HepG2 (cell line): Measurements from ENCODE around the gene ZNF624. TPM values are rescaled to one million over a fixed set of nuclear protein-coding genes. Genes with fewer than 3 reads are reported as not detected.
A peak's percentile ranks its signal among the peaks of the same experiment; 100 is the strongest.

Source experiments
- ATAC-seq: fragments of 200-7000 bp; cut with Tn5 transposase; 3 replicates; pipeline ENCODE4 v1.9.1; 2020; ENCODE audit warnings: mild to moderate bottlenecking, moderate library complexity
- Bru-seq: library from RNA; stranded (reverse); fragments of 400-500 nt; gene quantifications from one replicate; lab custom pipeline; 2021; lab: Mats Ljungman, UMichigan
- BruChase-seq, 2 experiments: library from RNA; stranded (reverse); fragments of 400-500 nt; gene quantifications; one replicate each; lab custom pipeline; 2021; lab: Mats Ljungman, UMichigan
- BruUV-seq: library from RNA; stranded (reverse); fragments of 400-500 nt; replicated peaks from 2 replicates; lab custom pipeline; 2021; lab: Mats Ljungman, UMichigan
- CTCF ChIA-PET: fragments of 300-600 bp; formaldehyde crosslinking; extraction: SDS; loops from one replicate; lab custom pipeline; 2021; ENCODE audit warnings: low total read pairs, inconsistent platforms, low intra/inter-chr PET ratio; lab: Yijun Ruan, JAX
- POLR2A ChIA-PET: fragments of 350-600 bp; sonication (Branson Sonifier 250); formaldehyde crosslinking; loops from one replicate; lab custom pipeline; 2020; ENCODE audit warnings: antibody characterized with exemption, inconsistent platforms; lab: Yijun Ruan, JAX
- DNase-seq: peaks from one replicate; pipeline ENCODE4 v3.0.0-alpha.2; 2015; ENCODE audit warnings: low spot score
- FAIRE-seq: peaks from 3 replicates; lab custom pipeline; 2011; peaks lifted over from hg19 to GRCh38; lab: Jason Lieb, UNC
- H2AFZ ChIP-seq: one replicate; pipeline ENCODE4 v1.6.1; 2011; ENCODE audit warnings: low read length, inconsistent platforms
- H3K27ac ChIP-seq: fragments of 300-600 bp; 3 replicates; pipeline ENCODE4 v1.8.0; 2011; ENCODE audit warnings: mixed run types, mild to moderate bottlenecking, mixed read lengths, low read length, inconsistent platforms; ENCODE audit not compliant: insufficient read depth; ENCODE audit errors: extremely low read length
- H3K27me3 ChIP-seq, 2 experiments: fragments of 200-600 bp in 1 of 2; 2 replicates in 1 of 2; 3 replicates in 1 of 2; pipeline versions ENCODE4 v1.6.0 to v1.8.0; 2011; ENCODE audit warnings: low read length in 2 of 2, mild to moderate bottlenecking in 2 of 2, moderate library complexity in 2 of 2, inconsistent platforms in 1 of 2; ENCODE audit not compliant: insufficient read depth in 2 of 2, control insufficient read depth in 1 of 2
- H3K36me3 ChIP-seq, 2 experiments: fragments of 200-600 bp in 1 of 2; replicated peaks in 1 of 2; 2 replicates in 1 of 2; 3 replicates in 1 of 2; pipeline versions ENCODE4 v1.5.1 to v1.8.0; 2011; ENCODE audit warnings: low read length in 2 of 2, inconsistent platforms in 1 of 2; ENCODE audit not compliant: insufficient read depth in 2 of 2, control insufficient read depth in 1 of 2
- H3K4me1 ChIP-seq: 2 replicates; pipeline ENCODE4 v1.5.1; 2012; ENCODE audit warnings: low read length, inconsistent platforms; ENCODE audit not compliant: insufficient read depth
- H3K4me2 ChIP-seq: 2 replicates; pipeline ENCODE4 v1.6.0; 2011; ENCODE audit warnings: low read depth, low read length, inconsistent platforms
- H3K4me3 ChIP-seq, 3 experiments: fragments of 200-600 bp in 1 of 3; sonication (generic), shearing (Covaris generic) in 1 of 3; replicated peaks in 1 of 3; 2 replicates each; pipeline ENCODE4 v1.5.1; 2011 to 2016; ENCODE audit warnings: low read length in 3 of 3, inconsistent platforms in 2 of 3, low read depth in 2 of 3, mild to moderate bottlenecking in 2 of 3, control low read depth in 1 of 3, mixed read lengths in 1 of 3; ENCODE audit not compliant: insufficient read depth in 1 of 3
- H3K79me2 ChIP-seq: one replicate; pipeline ENCODE4 v1.6.1; 2011; ENCODE audit warnings: low read length, inconsistent platforms; ENCODE audit not compliant: insufficient read depth
- H3K9ac ChIP-seq: 2 replicates; pipeline ENCODE4 v1.6.0; 2011; ENCODE audit warnings: mild to moderate bottlenecking, low read depth, low read length, inconsistent platforms; ENCODE audit not compliant: insufficient read depth
- H3K9me3 ChIP-seq: 2 replicates; pipeline ENCODE4 v1.5.1; 2012; ENCODE audit warnings: mild to moderate bottlenecking, low read length
- H4K20me1 ChIP-seq: 2 replicates; pipeline ENCODE4 v1.6.0; 2011; ENCODE audit warnings: inconsistent platforms, mild to moderate bottlenecking, low read length, moderate library complexity; ENCODE audit not compliant: insufficient read depth
- CHD2 ChIP-seq: IDR thresholded peaks from 2 replicates; pipeline ENCODE4 v1.6.1; 2011; ENCODE audit warnings: low read depth, low read length, improper control_type of control experiment
- ELF1 ChIP-seq: sonication (generic); formaldehyde crosslinking; IDR thresholded peaks from 2 replicates; pipeline ENCODE4 v1.4.0; 2020; ENCODE audit warnings: missing genetic modification reagents
- FOXA3 ChIP-seq: IDR thresholded peaks from 2 replicates; pipeline ENCODE4 v1.6.1; 2016; ENCODE audit warnings: missing genetic modification reagents, missing compliant biosample characterization
- HOXD1 ChIP-seq: sonication (generic); formaldehyde crosslinking; IDR thresholded peaks from 2 replicates; pipeline ENCODE4 v1.5.0; 2020; ENCODE audit warnings: missing genetic modification reagents
- MED13 ChIP-seq: sonication (generic); formaldehyde crosslinking; IDR thresholded peaks from 2 replicates; pipeline ENCODE4 v1.5.0; 2020; ENCODE audit warnings: missing genetic modification reagents
- MTA1 ChIP-seq: sonication (generic); formaldehyde crosslinking; IDR thresholded peaks from 2 replicates; pipeline ENCODE4 v1.4.0; 2020; ENCODE audit warnings: missing genetic modification reagents, mild to moderate bottlenecking, borderline replicate concordance
- RAD21 ChIP-seq: fragments of 450-650 bp; formaldehyde crosslinking; IDR thresholded peaks from 2 replicates; pipeline ENCODE4 v1.5.0; 2020; ENCODE audit warnings: mild to moderate bottlenecking
- RCOR2 ChIP-seq: IDR thresholded peaks from 2 replicates; pipeline ENCODE4 v1.6.1; 2016; ENCODE audit warnings: missing biosample characterization, missing genetic modification reagents
- TMF1 ChIP-seq: sonication (generic); formaldehyde crosslinking; IDR thresholded peaks from 2 replicates; pipeline ENCODE4 v1.8.1; 2022; ENCODE audit warnings: low read depth, missing genetic modification reagents
- ZFY ChIP-seq: sonication (generic); formaldehyde crosslinking; IDR thresholded peaks from 2 replicates; pipeline ENCODE4 v1.4.0; 2020; ENCODE audit warnings: missing genetic modification reagents
- ZNF431 ChIP-seq: sonication (generic); formaldehyde crosslinking; IDR thresholded peaks from 2 replicates; pipeline ENCODE4 v1.9.0; 2022; ENCODE audit warnings: missing genetic modification reagents, low read depth, mild to moderate bottlenecking, borderline replicate concordance
- ZNF501 ChIP-seq: sonication (generic); formaldehyde crosslinking; IDR thresholded peaks from 2 replicates; pipeline ENCODE4 v1.5.1; 2020; ENCODE audit warnings: mild to moderate bottlenecking, moderate library complexity, missing genetic modification reagents
- ZNF547 ChIP-seq: sonication (generic); formaldehyde crosslinking; IDR thresholded peaks from 2 replicates; pipeline ENCODE4 v1.5.1; 2020; ENCODE audit warnings: mild to moderate bottlenecking, missing genetic modification reagents
- ZNF607 ChIP-seq: sonication (generic); formaldehyde crosslinking; IDR thresholded peaks from 2 replicates; pipeline ENCODE4 v1.5.1; 2020; ENCODE audit warnings: missing genetic modification reagents, mild to moderate bottlenecking, borderline replicate concordance
- ZNF780A ChIP-seq: sonication (generic); formaldehyde crosslinking; IDR thresholded peaks from 2 replicates; pipeline ENCODE4 v1.8.0; 2022; ENCODE audit warnings: mild to moderate bottlenecking, missing genetic modification reagents, moderate library complexity
- WGBS: methylation state at CpG from one replicate; pipeline ENCODE4 v1.1.6; 2017; ENCODE audit warnings: low lambda C conversion rate; 5-methylcytosine and 5-hydroxymethylcytosine counted together
- in situ Hi-C: cut with HindIII; loops from 2 replicates; pipeline ENCODE4 v1.10.0; 2017; ENCODE audit warnings: low pct_unique_long_range_greater_than_20kb; ENCODE audit not compliant: extremely low pct_ligation_motif_present
- intact Hi-C: fragments of 100-400 bp; cut with micrococcal nuclease; formaldehyde crosslinking; loops from one replicate; pipeline ENCODE4 v1.10.0; 2022; ENCODE audit not compliant: unreplicated experiment
- long read RNA-seq, 2 experiments: library from RNA in 1 of 2; library from polyadenylated mRNA in 1 of 2; stranded (forward) in 1 of 2; unstranded in 1 of 2; transcript quantifications; one replicate each; pipeline ENCODE4 v2.0.0, GENCODE V29; 2019 to 2022
- polyA minus RNA-seq, 3 experiments: library from RNA; depleted of rRNA, polyadenylated mRNA; stranded (reverse); fragments of >200 nt; gene quantifications; 2 replicates each; pipeline ENCODE4 v1.2.3, GENCODE V29; 2011; ENCODE audit warnings: low replicate concordance in 1 of 3
- polyA plus RNA-seq, 8 experiments: library from polyadenylated mRNA; depleted of rRNA in 3 of 8; stranded (reverse) in 7 of 8; unstranded in 1 of 8; fragments of >200 nt; fragmentation: Illumina TruSeq in 4 of 8; extraction: Trizol in 4 of 8; gene quantifications; 2 replicates each; pipeline versions ENCODE4 v1.2.1 to v1.2.3, GENCODE V29; 2011 to 2016; ENCODE audit warnings: low read depth in 4 of 8, missing spikeins in 1 of 8, mixed read lengths in 1 of 8; ENCODE audit not compliant: insufficient read depth in 1 of 8
- total RNA-seq, 5 experiments: library from RNA; depleted of rRNA; stranded (reverse); fragments of >200 nt; fragmentation: Illumina TruSeq; extraction: Trizol; gene quantifications; 2 replicates each; pipeline ENCODE4 v1.2.3, GENCODE V29; 2016; ENCODE audit warnings: low read depth in 1 of 5
- TF ChIP-seq, protein P1 (sequence below): sonication (generic); formaldehyde crosslinking; IDR thresholded peaks from 2 replicates; pipeline ENCODE4 v1.4.0; 2020; ENCODE audit warnings: mild to moderate bottlenecking, missing genetic modification reagents
- TF ChIP-seq, protein P2 (sequence below): sonication (generic); formaldehyde crosslinking; IDR thresholded peaks from 2 replicates; pipeline ENCODE4 v1.8.1; 2022; ENCODE audit warnings: mild to moderate bottlenecking, missing genetic modification reagents

Gene ZNF624
- 3.5 and 4.3 TPM in 2 replicates for total RNA-seq (2016; rRNA removed; fragmentation: Illumina TruSeq; extraction: Trizol)
- 0.44 and 0.61 TPM in 2 replicates for total RNA-seq (2016; cell fraction: cytosol; rRNA removed; fragmentation: Illumina TruSeq; extraction: Trizol; ENCODE audit: low read depth)
- 3.4 and 4.0 TPM in 2 replicates for total RNA-seq (2016; cell fraction: insoluble cytoplasmic fraction; rRNA removed; fragmentation: Illumina TruSeq; extraction: Trizol)
- 0.90 and 1.1 TPM in 2 replicates for total RNA-seq (2016; cell fraction: membrane; rRNA removed; fragmentation: Illumina TruSeq; extraction: Trizol)
- total RNA-seq (2016; cell fraction: nucleus; rRNA removed; fragmentation: Illumina TruSeq; extraction: Trizol), result 4.5 and 4.6 TPM in 2 replicates
- polyA plus RNA-seq (2011; rRNA removed), result 0.67 and 0.75 TPM in 2 replicates
- polyA plus RNA-seq (2011; cell fraction: cytosol; rRNA removed), result 0.19 and 0.35 TPM in 2 replicates
- polyA plus RNA-seq (2011; cell fraction: nucleus; rRNA removed), result 0.93 and 1.0 TPM in 2 replicates
- polyA plus RNA-seq (2012), result 1.2 and 1.4 TPM in 2 replicates
- 0.16 TPM in 1 of 2 replicates, not detected in the other for polyA plus RNA-seq (2016; cell fraction: cytosol; fragmentation: Illumina TruSeq; extraction: Trizol; ENCODE audit: low read depth)
- 1.9 and 2.4 TPM in 2 replicates for polyA plus RNA-seq (2016; cell fraction: insoluble cytoplasmic fraction; fragmentation: Illumina TruSeq; extraction: Trizol; ENCODE audit: low read depth)
- polyA plus RNA-seq (2016; cell fraction: membrane; fragmentation: Illumina TruSeq; extraction: Trizol; ENCODE audit: low read depth), result 0.13 and 0.15 TPM in 2 replicates
- polyA plus RNA-seq (2016; cell fraction: nucleus; fragmentation: Illumina TruSeq; extraction: Trizol; ENCODE audit: insufficient read depth, low read depth), result 1.7 and 1.9 TPM in 2 replicates
- polyA minus RNA-seq (2011; rRNA and poly(A)+ RNA removed; ENCODE audit: low replicate concordance), result 1.6 and 1.8 TPM in 2 replicates
- polyA minus RNA-seq (2011; cell fraction: cytosol; rRNA and poly(A)+ RNA removed), result 2.1 and 3.1 TPM in 2 replicates
- 7.1 and 9.6 TPM in 2 replicates for polyA minus RNA-seq (2011; cell fraction: nucleus; rRNA and poly(A)+ RNA removed)
- percentile 56 among the genes with signal in this experiment for Bru-seq, nascent RNA
- BruChase-seq, experiment 1, labeled RNA remaining after a 6-hour chase, result percentile 41 among the genes with signal in this experiment
- percentile 51 among the genes with signal in this experiment for BruChase-seq, experiment 2, labeled RNA remaining after a 2-hour chase
- long read RNA-seq, experiment 1, result 0 reads
- long read RNA-seq, experiment 2, result 0 reads

DNA sequence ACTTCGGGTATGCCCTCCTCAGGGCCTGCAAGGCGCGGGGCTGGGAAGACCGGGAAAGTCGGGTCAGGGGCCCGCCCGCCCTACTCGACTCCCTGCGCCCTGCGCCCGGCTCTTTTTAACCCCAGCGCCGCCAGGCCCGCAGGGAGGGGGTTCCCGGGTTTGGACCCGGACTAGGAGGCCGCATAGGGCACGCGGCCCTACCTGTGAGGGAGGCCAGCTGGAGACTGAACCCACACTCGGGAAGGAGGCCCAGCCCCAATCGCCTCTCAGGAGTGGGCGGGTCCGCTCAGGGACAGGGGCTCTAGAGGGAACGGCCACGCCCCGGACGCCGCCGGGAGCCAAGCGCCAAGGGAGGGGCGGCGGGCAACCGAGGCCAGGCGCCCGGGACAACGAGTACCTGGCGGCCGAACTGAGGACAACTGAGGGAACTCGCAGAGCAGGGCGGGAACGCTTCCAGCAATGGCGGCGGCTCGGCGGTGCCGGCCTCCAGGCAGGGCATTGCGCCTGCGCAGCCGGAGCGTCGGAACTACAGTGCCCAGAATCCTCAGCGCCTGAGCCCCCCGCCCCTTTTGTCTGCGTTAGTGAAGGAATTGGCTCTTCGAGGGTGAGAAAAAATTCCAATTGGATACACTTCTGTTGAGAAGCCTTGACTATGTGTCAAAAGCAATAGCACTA lies at the start of gene ZNF624:
ZNF624 (minus strand) TSS at position 484 of the 675 bp plus-strand sequence.
- no peaks in the 10 kb centered on the region for H3K36me3 ChIP-seq
- H2AFZ ChIP-seq, result peak within 1 kb of the TSS; percentile 72
- POLR2A ChIA-PET, result interaction anchor here (1.4 kb wide), 1 partner anchor 118 kb away, joined by 3 read pairs; no protein-coding TSS in a partner anchor
- no peaks in the 10 kb centered on the region for H3K27me3 ChIP-seq
- ATAC-seq (peak; percentile 94), FAIRE-seq (no peak), DNase-seq (peak; percentile 88)
- no TSS peak for BruUV-seq
- CTCF ChIA-PET, result no interaction called here
- 0% methylated on average over 9 of the region's 55 CpGs for WGBS
- peak within 1 kb of the TSS; percentile 79 for H3K9ac ChIP-seq
- H3K4me3 ChIP-seq, result peak within 1 kb of the TSS; percentile 70 to 82 (median 73)
- intact Hi-C loops, result no loop called here
- in situ Hi-C loops, result no loop called here
- no peaks in the 10 kb centered on the region for H4K20me1 ChIP-seq
- H3K27ac ChIP-seq, result peak within 1 kb of the TSS; percentile 82
- peak within 1 kb of the TSS; percentile 89 for H3K4me2 ChIP-seq
- no peaks in the 10 kb centered on the region for H3K79me2 ChIP-seq
- no peaks in the 10 kb centered on the region for H3K9me3 ChIP-seq
- peaks cover 11% of the 10 kb centered on the region; the same call in 1 of the 2 replicates for H3K4me1 ChIP-seq
- TF ChIP-seq ZFY (CRISPR knock-in tag) (peak; percentile 98), ZNF780A (CRISPR knock-in tag) (no peak), CHD2 (no peak), ZNF431 (no peak), ZNF607 (CRISPR knock-in tag) (no peak), RAD21 (no peak), ZNF547 (CRISPR knock-in tag) (peak; percentile 78; the same call in 1 of the 2 replicates), RCOR2 (CRISPR knock-in tag) (no peak), HOXD1 (CRISPR knock-in tag) (no peak), TMF1 (CRISPR knock-in tag) (peak; percentile 72; the same call in 1 of the 2 replicates), MED13 (CRISPR knock-in tag) (0 out of 2 replicates have a peak, but pooled peaks have one; percentile 37), ZNF501 (peak; percentile 88), MTA1 (CRISPR knock-in tag) (peak; percentile 82; the same call in 1 of the 2 replicates), ELF1 (CRISPR knock-in tag) (no peak; the same call in 1 of the 2 replicates), FOXA3 (no peak)
- TF ChIP-seq, protein P1, sequence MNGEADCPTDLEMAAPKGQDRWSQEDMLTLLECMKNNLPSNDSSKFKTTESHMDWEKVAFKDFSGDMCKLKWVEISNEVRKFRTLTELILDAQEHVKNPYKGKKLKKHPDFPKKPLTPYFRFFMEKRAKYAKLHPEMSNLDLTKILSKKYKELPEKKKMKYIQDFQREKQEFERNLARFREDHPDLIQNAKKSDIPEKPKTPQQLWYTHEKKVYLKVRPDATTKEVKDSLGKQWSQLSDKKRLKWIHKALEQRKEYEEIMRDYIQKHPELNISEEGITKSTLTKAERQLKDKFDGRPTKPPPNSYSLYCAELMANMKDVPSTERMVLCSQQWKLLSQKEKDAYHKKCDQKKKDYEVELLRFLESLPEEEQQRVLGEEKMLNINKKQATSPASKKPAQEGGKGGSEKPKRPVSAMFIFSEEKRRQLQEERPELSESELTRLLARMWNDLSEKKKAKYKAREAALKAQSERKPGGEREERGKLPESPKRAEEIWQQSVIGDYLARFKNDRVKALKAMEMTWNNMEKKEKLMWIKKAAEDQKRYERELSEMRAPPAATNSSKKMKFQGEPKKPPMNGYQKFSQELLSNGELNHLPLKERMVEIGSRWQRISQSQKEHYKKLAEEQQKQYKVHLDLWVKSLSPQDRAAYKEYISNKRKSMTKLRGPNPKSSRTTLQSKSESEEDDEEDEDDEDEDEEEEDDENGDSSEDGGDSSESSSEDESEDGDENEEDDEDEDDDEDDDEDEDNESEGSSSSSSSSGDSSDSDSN (CRISPR knock-in tag), result peak; percentile 87
- TF ChIP-seq, protein P2, sequence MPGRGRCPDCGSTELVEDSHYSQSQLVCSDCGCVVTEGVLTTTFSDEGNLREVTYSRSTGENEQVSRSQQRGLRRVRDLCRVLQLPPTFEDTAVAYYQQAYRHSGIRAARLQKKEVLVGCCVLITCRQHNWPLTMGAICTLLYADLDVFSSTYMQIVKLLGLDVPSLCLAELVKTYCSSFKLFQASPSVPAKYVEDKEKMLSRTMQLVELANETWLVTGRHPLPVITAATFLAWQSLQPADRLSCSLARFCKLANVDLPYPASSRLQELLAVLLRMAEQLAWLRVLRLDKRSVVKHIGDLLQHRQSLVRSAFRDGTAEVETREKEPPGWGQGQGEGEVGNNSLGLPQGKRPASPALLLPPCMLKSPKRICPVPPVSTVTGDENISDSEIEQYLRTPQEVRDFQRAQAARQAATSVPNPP, result peak; percentile 89
